Karpas-422 (cell line): ENCODE results near the gene C4orf50. TPM values are rescaled to one million over a fixed set of nuclear protein-coding genes. Genes with fewer than 3 reads are reported as not detected.

Experiments used
- DNase-seq: peaks from one replicate; pipeline ENCODE4 v3.0.0-alpha.2; 2015
- H2AFZ ChIP-seq: fragments of 200-600 bp; sonication (generic); 2 replicates; pipeline ENCODE4 v1.6.1; 2014; ENCODE audit warnings: antibody characterized with exemption, low read length, mixed read lengths
- H3K27ac ChIP-seq: fragments of 200-600 bp; sonication (generic); 2 replicates; pipeline ENCODE4 v1.5.1; 2014; ENCODE audit warnings: mild to moderate bottlenecking, low read length, moderate library complexity
- H3K27me3 ChIP-seq: fragments of 200-600 bp; sonication (generic); 2 replicates; pipeline ENCODE4 v1.6.1; 2014; ENCODE audit warnings: low read length, mixed read lengths
- H3K36me3 ChIP-seq: fragments of 200-600 bp; sonication (generic); 2 replicates; pipeline ENCODE4 v1.6.1; 2014; ENCODE audit warnings: low read length, mixed read lengths; ENCODE audit not compliant: insufficient read depth
- H3K4me1 ChIP-seq: fragments of 200-600 bp; sonication (generic); 2 replicates; pipeline ENCODE4 v1.6.1; 2014; ENCODE audit warnings: mild to moderate bottlenecking, low read length, mixed read lengths
- H3K4me2 ChIP-seq: fragments of 200-600 bp; sonication (generic); 2 replicates; pipeline ENCODE4 v1.6.1; 2014; ENCODE audit warnings: low read length, low read depth, mild to moderate bottlenecking; ENCODE audit not compliant: poor library complexity, severe bottlenecking
- H3K4me3 ChIP-seq: fragments of 200-600 bp; sonication (generic); 2 replicates; pipeline ENCODE4 v1.5.1; 2014; ENCODE audit warnings: mild to moderate bottlenecking, antibody characterized with exemption, low read length, mixed read lengths
- H3K79me2 ChIP-seq: fragments of 200-600 bp; sonication (generic); 2 replicates; pipeline ENCODE4 v1.6.1; 2014; ENCODE audit warnings: mild to moderate bottlenecking, low read length, mixed read lengths
- H3K9ac ChIP-seq: fragments of 200-600 bp; sonication (generic); 2 replicates; pipeline ENCODE4 v1.6.0; 2014; ENCODE audit warnings: low read length
- H3K9me2 ChIP-seq: fragments of 200-600 bp; sonication (generic), shearing (Covaris generic); replicated peaks from 2 replicates; pipeline ENCODE4 v1.6.0; 2014; ENCODE audit warnings: mild to moderate bottlenecking, low read length, moderate library complexity; ENCODE audit not compliant: insufficient read depth
- H3K9me3 ChIP-seq: fragments of 300-700, 200-600 bp; sonication (generic); 2 replicates; pipeline ENCODE4 v1.6.1; 2014; ENCODE audit warnings: low read length, mixed read lengths
- H4K20me1 ChIP-seq: fragments of 200-600 bp; sonication (generic); 2 replicates; pipeline ENCODE4 v1.6.1; 2014; ENCODE audit warnings: mild to moderate bottlenecking, antibody characterized with exemption, low read length, low read depth; ENCODE audit not compliant: insufficient read depth
- total RNA-seq: library from RNA; depleted of rRNA; stranded (reverse); fragments of >200 nt; shearing (Covaris generic); gene quantifications from 2 replicates; pipeline ENCODE4 v1.2.3, GENCODE V29; 2014; ENCODE audit warnings: low replicate concordance

C4orf50 gene
- total RNA-seq, 1 experiment from 2014 or later: 0.19 TPM

- Histone ChIP-seq H3K27ac (peak overlapping the region; percentile 99), H3K4me3 (peak overlapping the region; percentile 16; the same call in 1 of the 2 replicates), H3K9me3 (no peaks in the 10 kb centered on the region), H3K9ac (peak overlapping the region; percentile 76), H2AFZ (no peak overlapping the region), H3K4me1 (peaks cover 60% of the 10 kb centered on the region), H3K79me2 (no peaks in the 10 kb centered on the region), H3K4me2 (peak overlapping the region; percentile 88), H4K20me1 (no peaks in the 10 kb centered on the region), H3K9me2 (no peaks in the 10 kb centered on the region), H3K36me3 (no peaks in the 10 kb centered on the region), H3K27me3 (no peaks in the 10 kb centered on the region)
- DNase-seq: peak; percentile 32
Measured at GRCh38 chr4:5887361-5888221, 130.6 kb downstream of the C4orf50 start.

DNA sequence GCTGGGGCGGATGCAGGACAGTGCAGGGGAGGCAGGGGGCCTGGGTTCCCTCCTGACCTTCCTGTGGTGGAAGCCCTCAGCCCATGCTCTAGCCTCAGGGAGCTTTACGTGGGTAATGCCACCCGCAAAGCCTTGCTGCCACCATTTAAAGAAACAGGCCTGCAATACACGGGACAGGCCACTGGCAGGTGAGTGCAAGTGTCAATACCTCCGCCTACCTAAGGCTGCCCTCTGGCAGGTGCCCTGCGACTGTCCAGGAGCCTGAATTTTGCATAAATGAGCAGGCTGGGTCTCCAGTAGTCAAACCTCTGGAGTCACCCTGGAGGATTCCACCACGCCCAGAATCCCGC lies 131.2 kb downstream of the C4orf50 start:
- peak; percentile 49 for DNase-seq
- Histone ChIP-seq H3K27me3 (no peaks in the 10 kb centered on the region), H3K4me2 (peak overlapping the region; percentile 88), H3K9ac (peak overlapping the region; percentile 76), H3K9me3 (no peaks in the 10 kb centered on the region), H3K27ac (peak overlapping the region; percentile 99), H3K4me1 (peaks cover 66% of the 10 kb centered on the region), H3K9me2 (no peaks in the 10 kb centered on the region), H3K4me3 (peak overlapping the region; percentile 16; the same call in 1 of the 2 replicates), H3K36me3 (no peaks in the 10 kb centered on the region), H2AFZ (no peak overlapping the region), H3K79me2 (no peaks in the 10 kb centered on the region), H4K20me1 (no peaks in the 10 kb centered on the region)

- H4K20me1 ChIP-seq: no peaks in the 10 kb centered on the region
- H2AFZ ChIP-seq: no peak overlapping the region
- no peaks in the 10 kb centered on the region for H3K36me3 ChIP-seq
- no peaks in the 10 kb centered on the region for H3K27me3 ChIP-seq
- H3K4me2 ChIP-seq: peak overlapping the region; percentile 88
- DNase-seq: peak; percentile 89
- H3K4me1 ChIP-seq: peaks cover 74% of the 10 kb centered on the region
- no peaks in the 10 kb centered on the region for H3K9me2 ChIP-seq
- peak overlapping the region; percentile 99 for H3K27ac ChIP-seq
- H3K79me2 ChIP-seq: no peaks in the 10 kb centered on the region
- H3K9me3 ChIP-seq: no peaks in the 10 kb centered on the region
- H3K4me3 ChIP-seq: peak overlapping the region; percentile 49
- H3K9ac ChIP-seq: peak overlapping the region; percentile 76
Measured at GRCh38 chr4:5885733-5886132, 132.5 kb downstream of the C4orf50 start.

DNA sequence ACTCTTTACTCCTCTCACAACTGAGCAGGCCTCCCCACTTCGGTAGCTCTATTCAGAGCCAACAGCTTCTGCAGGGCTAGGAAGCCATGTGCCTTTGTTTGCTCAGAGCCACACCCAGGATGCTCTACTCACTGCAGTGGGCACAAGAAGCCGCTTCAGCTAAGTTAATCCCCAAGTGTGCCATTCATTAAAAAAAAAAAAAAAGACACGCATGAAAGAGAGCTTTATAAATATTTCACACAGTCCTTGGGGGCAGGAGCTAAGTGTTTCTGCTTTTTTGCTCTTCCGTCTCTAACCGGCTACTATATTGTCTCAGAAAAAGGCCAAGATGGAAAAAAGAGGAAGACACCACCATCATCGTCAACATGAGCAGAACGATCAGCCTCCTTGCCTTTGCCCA lies 133.4 kb downstream of the C4orf50 start:
- Histone ChIP-seq H3K36me3 (no peaks in the 10 kb centered on the region), H3K4me1 (peaks cover 75% of the 10 kb centered on the region), H3K27me3 (no peaks in the 10 kb centered on the region), H3K9me2 (no peaks in the 10 kb centered on the region), H3K9ac (peak overlapping the region; percentile 77), H3K4me2 (peak overlapping the region; percentile 88), H3K27ac (peak overlapping the region; percentile 99), H3K9me3 (no peaks in the 10 kb centered on the region), H2AFZ (no peak overlapping the region), H3K4me3 (peak overlapping the region; percentile 58), H3K79me2 (no peaks in the 10 kb centered on the region), H4K20me1 (no peaks in the 10 kb centered on the region)
- DNase-seq: peak; percentile 98

DNA sequence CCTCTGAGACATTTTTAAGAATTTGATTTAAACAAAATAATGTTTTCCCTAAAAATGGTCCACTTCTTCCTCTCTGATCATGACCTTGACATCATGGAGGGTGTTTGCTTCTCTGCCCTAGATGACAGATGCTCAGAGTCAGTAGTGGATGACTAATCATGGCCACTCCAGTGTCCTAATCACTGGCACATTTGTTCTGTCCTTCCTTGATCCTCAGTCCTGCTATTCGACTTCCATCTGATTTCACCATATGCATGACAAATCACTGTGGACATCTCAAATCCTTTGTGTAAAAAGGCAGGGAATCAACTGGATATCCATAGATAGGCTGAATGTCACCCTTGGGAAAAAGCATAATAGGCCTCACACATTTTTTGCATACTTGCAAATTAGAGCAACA lies 134.3 kb downstream of the C4orf50 start:
- Histone ChIP-seq H2AFZ (no peak overlapping the region), H4K20me1 (no peaks in the 10 kb centered on the region), H3K4me1 (peaks cover 75% of the 10 kb centered on the region), H3K9me3 (no peaks in the 10 kb centered on the region), H3K4me3 (peak overlapping the region; percentile 58), H3K36me3 (no peaks in the 10 kb centered on the region), H3K27ac (peak overlapping the region; percentile 99), H3K27me3 (no peaks in the 10 kb centered on the region), H3K79me2 (no peaks in the 10 kb centered on the region), H3K9me2 (no peaks in the 10 kb centered on the region), H3K4me2 (peak overlapping the region; percentile 88), H3K9ac (peak overlapping the region; percentile 77)
- peak; percentile 74 for DNase-seq

GRCh38 chr4:5882947-5883346 lies 135.3 kb downstream of the C4orf50 start:
- no peaks in the 10 kb centered on the region for H3K9me3 ChIP-seq
- no peaks in the 10 kb centered on the region for H3K27me3 ChIP-seq
- H3K4me2 ChIP-seq: peak overlapping the region; percentile 88
- no peaks in the 10 kb centered on the region for H3K9me2 ChIP-seq
- H3K9ac ChIP-seq: no peak overlapping the region
- peaks cover 83% of the 10 kb centered on the region for H3K4me1 ChIP-seq
- H3K4me3 ChIP-seq: no peak overlapping the region
- peak overlapping the region; percentile 99 for H3K27ac ChIP-seq
- DNase-seq: no peak
- H2AFZ ChIP-seq: no peak overlapping the region
- H3K79me2 ChIP-seq: no peaks in the 10 kb centered on the region
- no peaks in the 10 kb centered on the region for H4K20me1 ChIP-seq
- H3K36me3 ChIP-seq: no peaks in the 10 kb centered on the region

- no peaks in the 10 kb centered on the region for H3K9me3 ChIP-seq
- H3K9me2 ChIP-seq: no peaks in the 10 kb centered on the region
- no peaks in the 10 kb centered on the region for H4K20me1 ChIP-seq
- no peak overlapping the region for H3K4me3 ChIP-seq
- no peak overlapping the region for H2AFZ ChIP-seq
- peaks cover 78% of the 10 kb centered on the region for H3K4me1 ChIP-seq
- H3K79me2 ChIP-seq: no peaks in the 10 kb centered on the region
- DNase-seq: peak; percentile 59
- H3K27ac ChIP-seq: no peak overlapping the region
- H3K4me2 ChIP-seq: no peak overlapping the region
- H3K27me3 ChIP-seq: no peaks in the 10 kb centered on the region
- no peak overlapping the region for H3K9ac ChIP-seq
- H3K36me3 ChIP-seq: no peaks in the 10 kb centered on the region
Measured at GRCh38 chr4:5881340-5881739, 136.9 kb downstream of the C4orf50 start.

DNA sequence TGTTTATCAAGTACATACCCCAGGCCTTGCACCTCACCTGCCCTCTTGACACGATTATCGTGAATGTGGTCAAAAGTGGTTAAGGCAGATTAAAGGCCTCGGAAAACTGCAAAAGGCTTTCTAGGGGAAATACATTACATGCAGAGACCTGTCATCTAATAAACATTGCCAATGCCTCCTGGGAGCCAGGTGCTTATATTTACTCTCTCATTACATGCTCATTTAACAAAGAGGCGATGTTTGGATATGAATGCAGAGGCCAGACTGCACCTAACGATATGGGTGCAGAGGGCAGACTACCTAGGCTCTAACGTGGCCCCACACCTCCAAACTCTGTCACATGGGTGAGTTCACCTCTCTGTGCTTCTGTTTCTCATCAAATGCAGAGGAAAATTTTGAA lies 139.9 kb downstream of the C4orf50 start:
- no peak overlapping the region for H3K4me2 ChIP-seq
- DNase-seq: no peak
- no peaks in the 10 kb centered on the region for H3K27me3 ChIP-seq
- no peaks in the 10 kb centered on the region for H3K79me2 ChIP-seq
- H3K9me3 ChIP-seq: no peaks in the 10 kb centered on the region
- H3K4me1 ChIP-seq: peaks cover 48% of the 10 kb centered on the region
- H2AFZ ChIP-seq: no peak overlapping the region
- no peaks in the 10 kb centered on the region for H4K20me1 ChIP-seq
- H3K36me3 ChIP-seq: no peaks in the 10 kb centered on the region
- H3K4me3 ChIP-seq: no peak overlapping the region
- H3K9me2 ChIP-seq: no peaks in the 10 kb centered on the region
- H3K27ac ChIP-seq: no peak overlapping the region
- no peak overlapping the region for H3K9ac ChIP-seq
